ENCODE data around the gene DLGAP1. TPM values are rescaled to one million over a fixed set of nuclear protein-coding genes. Genes with fewer than 3 reads are reported as not detected.

DLGAP1 gene
- total RNA-seq, 1 donor from 2014 or later, result 80.2 TPM

GRCh38 chr18:3759099-3759498 is 696.0 kb downstream of the DLGAP1 start:
- DNase-seq, result no peak

GRCh38 chr18:3758531-3758930 is 696.6 kb downstream of the DLGAP1 start:
- no peak for DNase-seq

- no peak for DNase-seq
These were observed 697.7 kb downstream of the DLGAP1 start for GRCh38 chr18:3757361-3757760.

- DNase-seq, result no peak
These were observed 702.0 kb downstream of the DLGAP1 start for GRCh38 chr18:3753106-3753505.

- DNase-seq, result no peak
These were observed 707.0 kb downstream of the DLGAP1 start for GRCh38 chr18:3748086-3748485.

- DNase-seq, result no peak
These were observed 707.7 kb downstream of the DLGAP1 start for GRCh38 chr18:3747176-3747973.

GRCh38 chr18:3742541-3742940 is 712.6 kb downstream of the DLGAP1 start:
- no peak for DNase-seq

- no peak for DNase-seq
These were observed 713.8 kb downstream of the DLGAP1 start for GRCh38 chr18:3741333-3741732.

GRCh38 chr18:3728704-3729437 is 726.2 kb downstream of the DLGAP1 start:
- DNase-seq, result no peak

GRCh38 chr18:3727274-3727673 is 727.8 kb downstream of the DLGAP1 start:
- DNase-seq, result no peak

GRCh38 chr18:3726238-3726951 is 728.7 kb downstream of the DLGAP1 start:
- DNase-seq, result no peak

GRCh38 chr18:3725115-3725514 is 730.0 kb downstream of the DLGAP1 start:
- DNase-seq, result no peak

GRCh38 chr18:3723554-3723953 is 731.6 kb downstream of the DLGAP1 start:
- no peak for DNase-seq

GRCh38 chr18:3722649-3723433 is 732.3 kb downstream of the DLGAP1 start:
- no peak for DNase-seq

GRCh38 chr18:3721771-3722648 is 733.1 kb downstream of the DLGAP1 start:
- no peak for DNase-seq

GRCh38 chr18:3720818-3721545 is 734.1 kb downstream of the DLGAP1 start:
- no peak for DNase-seq

- no peak for DNase-seq
These were observed 734.9 kb downstream of the DLGAP1 start for GRCh38 chr18:3720159-3720558.

GRCh38 chr18:3717376-3718025 is 737.6 kb downstream of the DLGAP1 start:
- DNase-seq, result no peak

- no peak for DNase-seq
These were observed 738.9 kb downstream of the DLGAP1 start for GRCh38 chr18:3716116-3716660.

Data from occipital lobe (tissue), 2 donors.